Measurements from ENCODE around the gene L3HYPDH.

GRCh38 chr14:59530349-59530748, 46.1 kb upstream of the L3HYPDH start:
- TF ChIP-seq, protein P1, sequence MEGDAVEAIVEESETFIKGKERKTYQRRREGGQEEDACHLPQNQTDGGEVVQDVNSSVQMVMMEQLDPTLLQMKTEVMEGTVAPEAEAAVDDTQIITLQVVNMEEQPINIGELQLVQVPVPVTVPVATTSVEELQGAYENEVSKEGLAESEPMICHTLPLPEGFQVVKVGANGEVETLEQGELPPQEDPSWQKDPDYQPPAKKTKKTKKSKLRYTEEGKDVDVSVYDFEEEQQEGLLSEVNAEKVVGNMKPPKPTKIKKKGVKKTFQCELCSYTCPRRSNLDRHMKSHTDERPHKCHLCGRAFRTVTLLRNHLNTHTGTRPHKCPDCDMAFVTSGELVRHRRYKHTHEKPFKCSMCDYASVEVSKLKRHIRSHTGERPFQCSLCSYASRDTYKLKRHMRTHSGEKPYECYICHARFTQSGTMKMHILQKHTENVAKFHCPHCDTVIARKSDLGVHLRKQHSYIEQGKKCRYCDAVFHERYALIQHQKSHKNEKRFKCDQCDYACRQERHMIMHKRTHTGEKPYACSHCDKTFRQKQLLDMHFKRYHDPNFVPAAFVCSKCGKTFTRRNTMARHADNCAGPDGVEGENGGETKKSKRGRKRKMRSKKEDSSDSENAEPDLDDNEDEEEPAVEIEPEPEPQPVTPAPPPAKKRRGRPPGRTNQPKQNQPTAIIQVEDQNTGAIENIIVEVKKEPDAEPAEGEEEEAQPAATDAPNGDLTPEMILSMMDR (IDR thresholded peaks at IDR 0.05) = no peak
- TF ChIP-seq POLR2A (IDR thresholded peaks at IDR 0.05) = no peak
